Stomach smooth muscle (tissue), 2 donors: ENCODE results near the gene DENND1B.

ENCODE experiments used
- H3K27ac ChIP-seq: one replicate; pipeline ENCODE4 v1.7.0; 2013; ENCODE audit warnings: mild to moderate bottlenecking, low read length, inconsistent platforms
- H3K27me3 ChIP-seq, 2 donors: one replicate each; pipeline ENCODE4 v1.7.0; 2013; ENCODE audit warnings: low read length in 2 of 2; ENCODE audit not compliant: insufficient read depth in 2 of 2, control insufficient read depth in 1 of 2
- H3K36me3 ChIP-seq, 2 donors: one replicate each; pipeline ENCODE4 v1.7.0; 2013; ENCODE audit warnings: low read length in 2 of 2; ENCODE audit not compliant: control insufficient read depth in 2 of 2, insufficient read depth in 2 of 2
- H3K4me1 ChIP-seq: one replicate; pipeline ENCODE4 v1.7.0; 2013; ENCODE audit warnings: low read length; ENCODE audit not compliant: control insufficient read depth, insufficient read depth
- H3K4me3 ChIP-seq, 2 donors: one replicate each; pipeline ENCODE4 v1.7.0; 2013; ENCODE audit warnings: low read length in 2 of 2
- H3K9ac ChIP-seq, 2 donors: one replicate each; pipeline ENCODE4 v1.7.0; 2013; ENCODE audit warnings: low read length in 2 of 2, mild to moderate bottlenecking in 1 of 2
- H3K9me3 ChIP-seq, 2 donors: one replicate each; pipeline ENCODE4 v1.7.0; 2013; ENCODE audit warnings: low read length in 2 of 2; ENCODE audit not compliant: control insufficient read depth in 2 of 2
- donor health status: healthy.
- donor health status: Pancreatic carcinoma.

Gene DENND1B

GRCh38 chr1:197738927-197739326 is 36.4 kb downstream of the DENND1B start:
- Histone ChIP-seq H3K4me1 (no peaks in the 10 kb centered on the region), H3K9ac (no peak overlapping the region), H3K9me3 (no peaks in the 10 kb centered on the region), H3K27ac (no peak overlapping the region), H3K27me3 (no peaks in the 10 kb centered on the region), H3K4me3 (no peak overlapping the region), H3K36me3 (no peaks in the 10 kb centered on the region)

- Histone ChIP-seq H3K36me3 (no peaks in the 10 kb centered on the region), H3K27me3 (no peaks in the 10 kb centered on the region), H3K27ac (no peak overlapping the region), H3K4me1 (no peaks in the 10 kb centered on the region), H3K9ac (no peak overlapping the region), H3K9me3 (no peaks in the 10 kb centered on the region), H3K4me3 (no peak overlapping the region)
Observed at GRCh38 chr1:197737916-197738315, 37.4 kb downstream of the DENND1B start.

- Histone ChIP-seq H3K4me1 (no peaks in the 10 kb centered on the region), H3K9ac (no peak overlapping the region), H3K27ac (no peak overlapping the region), H3K9me3 (no peaks in the 10 kb centered on the region), H3K36me3 (no peaks in the 10 kb centered on the region), H3K4me3 (no peak overlapping the region), H3K27me3 (no peaks in the 10 kb centered on the region)
Observed at GRCh38 chr1:197736685-197737084, 38.6 kb downstream of the DENND1B start.

GRCh38 chr1:197735461-197735860 is 39.8 kb downstream of the DENND1B start:
- Histone ChIP-seq H3K9me3 (no peaks in the 10 kb centered on the region), H3K36me3 (no peaks in the 10 kb centered on the region), H3K9ac (no peak overlapping the region), H3K27me3 (no peaks in the 10 kb centered on the region), H3K4me3 (no peak overlapping the region), H3K27ac (no peak overlapping the region), H3K4me1 (no peaks in the 10 kb centered on the region)

GRCh38 chr1:197733324-197733723 is 42.0 kb downstream of the DENND1B start:
- H3K4me3 ChIP-seq = no peak overlapping the region
- H3K27ac ChIP-seq = no peak overlapping the region
- no peaks in the 10 kb centered on the region for H3K27me3 ChIP-seq
- H3K9ac ChIP-seq = no peak overlapping the region
- H3K36me3 ChIP-seq = no peaks in the 10 kb centered on the region
- no peaks in the 10 kb centered on the region for H3K4me1 ChIP-seq
- no peaks in the 10 kb centered on the region for H3K9me3 ChIP-seq

- H3K4me1 ChIP-seq = no peaks in the 10 kb centered on the region
- no peak overlapping the region for H3K4me3 ChIP-seq
- no peak overlapping the region for H3K9ac ChIP-seq
- H3K27me3 ChIP-seq = no peaks in the 10 kb centered on the region
- no peak overlapping the region for H3K27ac ChIP-seq
- H3K9me3 ChIP-seq = no peaks in the 10 kb centered on the region
- no peaks in the 10 kb centered on the region for H3K36me3 ChIP-seq
Observed at GRCh38 chr1:197732187-197732586, 43.1 kb downstream of the DENND1B start.

GRCh38 chr1:197731449-197731848 is 43.8 kb downstream of the DENND1B start:
- H3K4me1 ChIP-seq = no peaks in the 10 kb centered on the region
- no peak overlapping the region for H3K9ac ChIP-seq
- no peaks in the 10 kb centered on the region for H3K9me3 ChIP-seq
- no peaks in the 10 kb centered on the region for H3K27me3 ChIP-seq
- no peaks in the 10 kb centered on the region for H3K36me3 ChIP-seq
- no peak overlapping the region for H3K27ac ChIP-seq
- no peak overlapping the region for H3K4me3 ChIP-seq

GRCh38 chr1:197725976-197726375 is 49.3 kb downstream of the DENND1B start:
- Histone ChIP-seq H3K27me3 (no peaks in the 10 kb centered on the region), H3K4me3 (no peak overlapping the region), H3K9ac (no peak overlapping the region), H3K36me3 (no peaks in the 10 kb centered on the region), H3K4me1 (no peaks in the 10 kb centered on the region), H3K27ac (no peak overlapping the region), H3K9me3 (peaks cover 0 to 6% of the 10 kb centered on the region in 2 donors)

- H3K4me3 ChIP-seq = no peak overlapping the region
- no peaks in the 10 kb centered on the region for H3K27me3 ChIP-seq
- peaks cover 0 to 6% of the 10 kb centered on the region in 2 donors for H3K9me3 ChIP-seq
- no peaks in the 10 kb centered on the region for H3K4me1 ChIP-seq
- no peak overlapping the region for H3K27ac ChIP-seq
- no peak overlapping the region for H3K9ac ChIP-seq
- no peaks in the 10 kb centered on the region for H3K36me3 ChIP-seq
Observed at GRCh38 chr1:197725044-197725443, 50.2 kb downstream of the DENND1B start.

GRCh38 chr1:197715806-197716205 is 59.5 kb downstream of the DENND1B start:
- Histone ChIP-seq H3K9me3 (no peaks in the 10 kb centered on the region), H3K4me1 (no peaks in the 10 kb centered on the region), H3K27me3 (no peaks in the 10 kb centered on the region), H3K36me3 (no peaks in the 10 kb centered on the region), H3K9ac (no peak overlapping the region), H3K27ac (no peak overlapping the region), H3K4me3 (no peak overlapping the region)

- Histone ChIP-seq H3K27me3 (no peaks in the 10 kb centered on the region), H3K4me1 (no peaks in the 10 kb centered on the region), H3K9me3 (no peaks in the 10 kb centered on the region), H3K9ac (no peak overlapping the region), H3K27ac (no peak overlapping the region), H3K36me3 (no peaks in the 10 kb centered on the region), H3K4me3 (no peak overlapping the region)
Observed at GRCh38 chr1:197706601-197707000, 68.7 kb downstream of the DENND1B start.
